Measurements from ENCODE around the gene TBL1XR1.

TBL1XR1 gene

GRCh38 chr3:177211503-177212277 lies 14.4 kb upstream of the TBL1XR1 start:
- TF ChIP-seq, protein P1, sequence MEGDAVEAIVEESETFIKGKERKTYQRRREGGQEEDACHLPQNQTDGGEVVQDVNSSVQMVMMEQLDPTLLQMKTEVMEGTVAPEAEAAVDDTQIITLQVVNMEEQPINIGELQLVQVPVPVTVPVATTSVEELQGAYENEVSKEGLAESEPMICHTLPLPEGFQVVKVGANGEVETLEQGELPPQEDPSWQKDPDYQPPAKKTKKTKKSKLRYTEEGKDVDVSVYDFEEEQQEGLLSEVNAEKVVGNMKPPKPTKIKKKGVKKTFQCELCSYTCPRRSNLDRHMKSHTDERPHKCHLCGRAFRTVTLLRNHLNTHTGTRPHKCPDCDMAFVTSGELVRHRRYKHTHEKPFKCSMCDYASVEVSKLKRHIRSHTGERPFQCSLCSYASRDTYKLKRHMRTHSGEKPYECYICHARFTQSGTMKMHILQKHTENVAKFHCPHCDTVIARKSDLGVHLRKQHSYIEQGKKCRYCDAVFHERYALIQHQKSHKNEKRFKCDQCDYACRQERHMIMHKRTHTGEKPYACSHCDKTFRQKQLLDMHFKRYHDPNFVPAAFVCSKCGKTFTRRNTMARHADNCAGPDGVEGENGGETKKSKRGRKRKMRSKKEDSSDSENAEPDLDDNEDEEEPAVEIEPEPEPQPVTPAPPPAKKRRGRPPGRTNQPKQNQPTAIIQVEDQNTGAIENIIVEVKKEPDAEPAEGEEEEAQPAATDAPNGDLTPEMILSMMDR (IDR thresholded peaks at IDR 0.05; ENCODE audit: low read depth, low read length) = no peak
- Histone ChIP-seq H3K4me3 (ENCODE audit: low read depth, low read length) (no peak overlapping the region), H3K4me1 (no peaks in the 10 kb centered on the region), H3K9me3 (no peaks in the 10 kb centered on the region), H3K27me3 (no peaks in the 10 kb centered on the region), H3K36me3 (no peaks in the 10 kb centered on the region)
- no peak for DNase-seq

DNA sequence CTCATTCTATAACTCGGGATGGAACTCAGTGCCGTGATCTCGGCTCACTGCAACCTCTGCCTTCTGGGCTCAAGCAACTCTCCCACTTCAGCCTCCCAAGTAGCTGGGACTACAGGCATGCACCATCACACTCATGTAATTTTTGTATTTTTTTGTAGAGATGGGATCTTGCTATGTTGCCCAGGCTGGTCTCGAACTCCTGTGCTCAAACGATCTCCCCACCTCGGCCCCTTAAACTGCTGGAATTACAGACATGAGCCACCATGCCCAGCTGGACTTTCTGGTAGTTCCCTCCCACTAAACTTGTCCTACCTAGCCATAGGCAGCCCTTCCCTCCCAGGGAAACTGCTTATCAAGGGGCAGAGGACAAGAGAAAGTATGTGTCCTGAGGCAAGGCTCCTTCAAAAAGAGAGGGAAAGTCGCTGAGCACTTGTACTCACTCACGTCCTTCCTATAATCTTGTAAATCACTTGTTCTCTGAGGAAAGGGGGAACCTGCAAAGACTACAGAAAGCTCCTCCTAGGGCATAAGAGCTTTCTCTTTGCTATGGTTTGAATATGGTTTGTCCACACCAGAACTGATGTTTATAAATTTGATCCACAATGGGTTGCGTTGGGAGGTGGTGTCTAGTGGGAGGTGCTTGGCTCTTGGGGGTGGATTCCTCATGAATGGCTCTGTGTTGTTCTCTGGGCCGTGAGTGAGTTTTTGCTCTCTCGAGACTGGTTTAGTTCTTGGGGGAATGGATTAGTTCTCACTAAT lies 13.6 kb upstream of the TBL1XR1 start:
- no peak overlapping the region for H3K4me3 ChIP-seq (ENCODE audit: low read depth, low read length)
- H3K4me1 ChIP-seq = no peaks in the 10 kb centered on the region
- no peaks in the 10 kb centered on the region for H3K9me3 ChIP-seq
- H3K27me3 ChIP-seq = no peaks in the 10 kb centered on the region
- no peak for DNase-seq
- no peaks in the 10 kb centered on the region for H3K36me3 ChIP-seq
- TF ChIP-seq, protein P1 (IDR thresholded peaks at IDR 0.05; ENCODE audit: low read depth, low read length) = no peak

DNA sequence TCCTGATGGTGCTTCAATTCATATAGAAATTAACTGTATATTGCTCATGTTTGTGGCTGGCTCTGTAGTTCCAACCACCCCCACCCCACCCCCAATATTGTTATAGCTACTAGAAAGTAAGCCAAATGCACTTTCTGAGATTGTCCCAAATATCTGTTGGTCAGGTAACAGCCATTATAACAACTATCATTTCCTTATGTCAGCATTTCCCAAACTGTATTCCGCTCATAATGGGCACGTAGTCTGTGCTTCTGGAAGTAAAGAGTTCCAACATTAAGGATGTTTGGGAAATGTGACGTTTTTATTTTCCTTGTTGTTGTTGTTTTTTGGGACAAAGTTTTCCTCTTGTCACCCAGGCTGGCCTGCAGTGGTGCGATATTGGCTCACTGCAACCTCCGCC lies 12.2 kb upstream of the TBL1XR1 start:
- no peak for DNase-seq
- H3K36me3 ChIP-seq = no peaks in the 10 kb centered on the region
- no peaks in the 10 kb centered on the region for H3K27me3 ChIP-seq
- TF ChIP-seq, protein P1 (IDR thresholded peaks at IDR 0.05; ENCODE audit: low read depth, low read length) = no peak
- H3K4me3 ChIP-seq (ENCODE audit: low read depth, low read length) = no peak overlapping the region
- no peaks in the 10 kb centered on the region for H3K4me1 ChIP-seq
- H3K9me3 ChIP-seq = no peaks in the 10 kb centered on the region

- Histone ChIP-seq H3K4me3 (ENCODE audit: low read depth, low read length) (no peak overlapping the region), H3K27me3 (no peaks in the 10 kb centered on the region), H3K9me3 (peaks cover 5% of the 10 kb centered on the region), H3K36me3 (no peaks in the 10 kb centered on the region), H3K4me1 (no peaks in the 10 kb centered on the region)
- DNase-seq = no peak
- TF ChIP-seq, protein P1 (IDR thresholded peaks at IDR 0.05; ENCODE audit: low read depth, low read length) = no peak
Observed at GRCh38 chr3:177208781-177209180, 11.5 kb upstream of the TBL1XR1 start.

- Histone ChIP-seq H3K9me3 (peaks cover 6% of the 10 kb centered on the region), H3K4me3 (ENCODE audit: low read depth, low read length) (no peak overlapping the region), H3K4me1 (no peaks in the 10 kb centered on the region), H3K36me3 (no peaks in the 10 kb centered on the region), H3K27me3 (no peaks in the 10 kb centered on the region)
- DNase-seq = no peak
- TF ChIP-seq, protein P1 (IDR thresholded peaks at IDR 0.05; ENCODE audit: low read depth, low read length) = no peak
Observed at GRCh38 chr3:177208223-177208622, 10.9 kb upstream of the TBL1XR1 start.

DNA sequence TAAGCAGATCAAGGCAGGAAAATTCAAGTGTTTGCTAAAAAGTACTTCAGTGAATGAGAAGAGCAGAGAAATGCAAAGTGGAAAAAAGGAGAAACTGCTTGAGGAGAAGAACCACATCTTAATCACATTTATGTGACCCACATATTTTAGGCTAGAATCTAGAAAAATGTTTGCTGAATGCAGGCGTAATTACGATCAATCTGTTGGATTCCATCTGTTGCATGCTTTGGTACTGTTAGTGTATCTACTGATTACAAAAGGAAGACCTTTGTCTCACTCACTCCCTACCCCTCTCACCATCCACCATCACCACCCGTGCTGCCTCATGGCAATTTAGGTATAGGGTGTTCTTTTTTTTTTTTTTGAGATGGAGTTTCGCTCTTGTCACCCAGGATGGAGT lies 9.7 kb upstream of the TBL1XR1 start:
- no peaks in the 10 kb centered on the region for H3K36me3 ChIP-seq
- no peaks in the 10 kb centered on the region for H3K4me1 ChIP-seq
- H3K9me3 ChIP-seq = peaks cover 6% of the 10 kb centered on the region
- no peak for DNase-seq
- H3K4me3 ChIP-seq (ENCODE audit: low read depth, low read length) = no peak overlapping the region
- H3K27me3 ChIP-seq = no peaks in the 10 kb centered on the region
- TF ChIP-seq, protein P1 (IDR thresholded peaks at IDR 0.05; ENCODE audit: low read depth, low read length) = no peak

Data from BE2C (cell line).